ENCODE data around the gene ADM5. TPM values are rescaled to one million over a fixed set of nuclear protein-coding genes. Genes with fewer than 3 reads are reported as not detected.
A peak's percentile ranks its signal among the peaks of the same experiment; 100 is the strongest.

The ADM5 gene
- total RNA-seq, 1 experiment from 2014 or later = 9.2 TPM

DNA sequence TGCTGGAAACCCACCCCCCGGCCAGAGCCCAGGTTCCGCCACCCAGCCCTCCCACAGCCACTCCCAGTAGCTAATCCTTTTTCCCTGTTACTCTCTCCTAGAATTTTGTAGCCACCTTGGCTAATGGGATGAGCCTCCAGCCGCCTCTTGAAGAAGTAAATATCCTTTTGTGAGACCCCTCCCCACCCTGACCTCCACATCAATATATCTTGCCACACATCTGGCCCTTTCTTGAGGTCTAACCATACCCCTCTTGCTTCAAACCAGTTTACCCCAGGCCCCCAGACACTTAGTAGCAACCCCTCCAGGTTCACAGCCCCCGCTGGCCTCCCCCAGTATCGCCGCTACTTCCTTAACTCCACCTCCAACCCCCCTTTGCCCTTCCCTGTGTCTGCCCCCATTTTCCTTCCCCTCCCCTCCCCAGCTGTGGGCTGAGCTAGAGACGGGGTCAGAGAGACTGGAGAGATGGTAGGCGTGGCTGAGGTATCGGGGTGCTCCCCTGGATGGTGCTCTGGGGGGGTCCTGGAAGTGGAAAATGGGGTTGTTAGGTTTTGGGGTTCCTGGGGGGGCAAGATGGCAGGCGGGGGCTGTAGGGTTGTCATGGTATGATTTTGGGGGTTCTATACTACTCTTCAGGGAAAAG, 9.5 kb upstream of the ADM5 start:
- no peak for DNase-seq (ENCODE audit: low spot score)

DNA sequence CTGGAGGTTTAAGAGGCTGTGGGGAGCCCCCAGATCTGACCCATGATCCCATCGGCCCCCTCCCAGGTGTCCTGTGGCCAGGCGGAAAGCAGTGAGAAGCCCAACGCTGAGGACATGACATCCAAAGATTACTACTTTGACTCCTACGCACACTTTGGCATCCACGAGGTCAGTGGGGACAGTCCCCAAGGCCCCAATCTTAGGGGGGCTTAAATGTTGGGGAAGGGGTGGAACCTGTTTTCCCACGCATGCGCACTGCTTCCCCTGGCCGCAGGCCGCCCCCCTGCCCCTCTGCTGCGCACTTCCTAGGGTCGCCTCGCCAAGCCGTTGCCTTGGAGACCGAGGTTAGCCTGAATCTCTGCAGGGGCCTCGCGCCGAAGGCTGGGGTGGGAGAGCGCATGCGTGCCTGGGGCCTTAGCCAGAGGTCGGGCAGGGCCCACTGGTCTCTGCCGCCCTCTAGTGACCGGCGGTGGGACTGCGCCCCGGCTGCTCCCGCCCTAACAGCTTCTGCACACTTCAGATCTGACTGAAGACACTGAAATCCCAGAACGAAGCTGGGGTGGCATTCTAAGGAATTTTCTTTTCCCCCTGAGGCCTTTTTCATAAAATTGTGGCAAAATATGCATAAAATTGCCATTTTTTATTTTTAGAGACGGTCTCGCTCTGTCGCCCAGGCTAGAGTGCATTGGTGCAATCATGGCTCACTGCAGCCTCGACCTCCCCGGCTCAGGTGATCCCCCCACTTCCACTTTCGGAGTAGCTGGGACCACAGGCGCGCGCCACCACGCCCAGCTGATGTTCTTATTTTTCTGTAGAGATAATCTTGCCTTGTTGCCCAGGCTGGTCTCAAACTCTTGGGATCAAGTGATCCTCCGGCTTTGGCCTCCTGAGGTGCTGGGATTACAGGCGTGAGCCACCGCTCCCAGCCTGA, 8.7 kb upstream of the ADM5 start:
- peak; percentile 99 for DNase-seq (ENCODE audit: low spot score)

DNA sequence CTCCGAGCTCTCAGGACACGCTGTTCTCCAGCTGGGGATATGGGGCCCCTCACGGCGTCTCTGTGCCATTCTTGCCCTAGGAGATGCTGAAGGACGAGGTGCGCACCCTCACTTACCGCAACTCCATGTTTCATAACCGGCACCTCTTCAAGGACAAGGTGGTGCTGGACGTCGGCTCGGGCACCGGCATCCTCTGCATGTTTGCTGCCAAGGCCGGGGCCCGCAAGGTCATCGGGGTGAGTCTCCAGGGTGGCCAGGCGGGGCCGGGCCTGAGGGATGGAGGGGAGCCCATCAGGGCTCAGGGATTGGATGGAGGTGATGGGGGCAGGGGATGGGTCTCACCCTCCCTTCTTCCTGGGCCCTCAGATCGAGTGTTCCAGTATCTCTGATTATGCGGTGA, 7.6 kb upstream of the ADM5 start:
- no peak for DNase-seq (ENCODE audit: low spot score)

DNA sequence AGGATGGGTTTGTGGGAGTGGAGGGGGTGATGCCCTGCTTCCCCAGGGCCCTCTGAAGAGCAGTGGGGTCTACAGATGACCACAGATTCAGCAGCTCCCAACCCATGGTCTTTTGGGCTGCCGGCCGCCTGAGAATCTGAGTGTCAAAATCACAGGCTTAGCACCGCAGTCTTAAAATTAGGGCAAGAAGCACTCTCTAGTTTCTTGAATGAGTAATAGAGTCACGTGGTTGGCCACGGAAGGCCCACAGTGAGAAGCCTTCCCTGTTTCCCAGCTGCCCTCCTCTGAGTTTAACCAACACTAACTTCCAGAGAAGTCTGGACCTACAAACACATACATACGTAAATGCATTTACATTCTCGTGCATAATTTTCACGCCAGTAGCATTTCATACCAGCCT, 7.1 kb upstream of the ADM5 start:
- no peak for DNase-seq (ENCODE audit: low spot score)

DNA sequence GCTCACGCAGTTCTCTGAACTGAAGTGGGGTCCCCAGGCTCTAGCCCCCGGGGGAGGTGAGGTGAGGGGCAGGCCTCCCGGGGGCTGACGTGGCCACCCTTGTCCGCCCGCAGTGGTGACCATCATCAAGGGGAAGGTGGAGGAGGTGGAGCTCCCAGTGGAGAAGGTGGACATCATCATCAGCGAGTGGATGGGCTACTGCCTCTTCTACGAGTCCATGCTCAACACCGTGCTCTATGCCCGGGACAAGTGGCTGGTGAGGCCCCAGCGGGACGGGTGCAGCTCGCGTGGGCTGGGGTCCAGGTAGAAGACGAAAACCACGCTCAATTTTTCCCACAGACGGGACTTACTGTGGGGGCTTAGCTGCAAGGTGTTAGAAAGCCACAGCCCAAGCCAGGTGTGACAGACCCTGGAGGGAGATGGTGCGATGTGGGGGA, 5.6 kb upstream of the ADM5 start:
- DNase-seq (ENCODE audit: low spot score) = no peak

DNA sequence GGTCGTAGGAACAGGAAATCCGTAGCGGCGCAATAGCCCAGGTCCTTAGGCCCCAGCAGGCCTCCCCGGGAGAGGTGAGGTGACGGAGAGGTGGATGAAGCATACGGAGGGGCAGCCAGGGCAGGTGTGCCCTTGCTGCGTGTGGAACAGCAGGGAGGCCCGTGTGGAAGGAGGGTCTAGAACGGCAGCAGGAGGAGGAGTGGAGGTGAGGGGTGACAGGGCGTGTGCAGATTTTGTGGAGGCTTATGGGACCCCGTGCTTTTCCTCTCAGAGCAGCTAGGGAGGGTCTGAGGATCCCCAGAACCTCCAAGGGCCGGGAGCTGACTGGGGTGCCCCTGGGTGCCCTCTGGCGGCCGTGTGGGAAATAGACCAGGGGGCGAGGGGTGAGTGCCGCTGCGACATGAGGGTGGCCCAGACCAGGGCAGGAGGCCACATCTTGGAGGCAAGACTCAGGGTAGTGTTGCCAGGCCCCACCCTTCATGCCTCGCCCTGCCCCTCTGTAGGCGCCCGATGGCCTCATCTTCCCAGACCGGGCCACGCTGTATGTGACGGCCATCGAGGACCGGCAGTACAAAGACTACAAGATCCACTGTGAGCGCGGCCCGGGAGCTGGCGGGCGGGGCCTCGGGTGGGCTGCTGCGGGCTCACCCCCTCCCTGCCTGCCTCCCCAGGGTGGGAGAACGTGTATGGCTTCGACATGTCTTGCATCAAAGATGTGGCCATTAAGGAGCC, 5.0 kb upstream of the ADM5 start:
- peak; percentile 48 for DNase-seq (ENCODE audit: low spot score)

DNA sequence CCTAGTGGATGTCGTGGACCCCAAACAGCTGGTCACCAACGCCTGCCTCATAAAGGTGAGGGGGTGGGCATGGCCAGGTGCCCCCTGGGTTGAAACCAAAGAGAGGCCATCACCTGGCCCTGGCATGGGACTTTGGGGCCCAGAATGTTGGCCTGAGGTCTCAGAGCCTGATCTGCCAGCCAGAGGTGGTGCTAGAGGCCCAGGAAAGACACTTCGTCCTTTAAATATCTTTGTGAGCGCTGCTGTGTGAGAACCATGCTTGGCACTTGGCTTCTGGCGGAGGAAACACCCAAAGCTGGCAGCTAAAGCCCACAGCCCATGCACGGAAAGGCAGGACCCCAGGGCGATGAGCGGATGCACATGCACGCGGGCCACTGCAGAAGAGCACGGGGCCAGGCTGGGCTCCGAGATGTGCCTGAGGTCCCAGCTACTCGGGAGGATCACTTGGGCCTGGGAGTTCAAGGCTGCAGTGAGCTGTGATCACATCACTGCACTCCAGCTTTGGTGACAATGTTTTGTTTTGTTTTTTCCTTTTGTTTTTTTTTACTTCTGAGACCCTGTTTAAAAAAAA, 4.3 kb upstream of the ADM5 start:
- DNase-seq (ENCODE audit: low spot score) = no peak

DNA sequence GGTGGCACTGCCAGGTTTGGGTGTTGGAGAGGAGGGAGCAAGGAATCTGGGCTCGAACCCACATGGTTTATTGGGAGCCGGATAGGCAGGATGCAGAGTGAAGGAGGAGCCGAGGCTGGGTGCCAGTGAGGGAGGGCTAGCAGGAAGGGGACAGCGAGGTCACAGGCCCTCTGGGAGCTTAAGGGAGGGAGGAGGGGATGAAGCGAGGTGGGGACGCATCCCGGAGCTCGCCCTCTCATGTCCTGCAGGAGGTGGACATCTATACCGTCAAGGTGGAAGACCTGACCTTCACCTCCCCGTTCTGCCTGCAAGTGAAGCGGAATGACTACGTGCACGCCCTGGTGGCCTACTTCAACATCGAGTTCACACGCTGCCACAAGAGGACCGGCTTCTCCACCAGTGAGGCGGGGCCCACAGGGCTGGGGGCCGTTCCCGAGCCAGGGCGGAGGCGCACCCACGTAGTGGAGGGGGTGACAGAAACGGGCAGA, 3.5 kb upstream of the ADM5 start:
- DNase-seq (ENCODE audit: low spot score) = no peak

DNA sequence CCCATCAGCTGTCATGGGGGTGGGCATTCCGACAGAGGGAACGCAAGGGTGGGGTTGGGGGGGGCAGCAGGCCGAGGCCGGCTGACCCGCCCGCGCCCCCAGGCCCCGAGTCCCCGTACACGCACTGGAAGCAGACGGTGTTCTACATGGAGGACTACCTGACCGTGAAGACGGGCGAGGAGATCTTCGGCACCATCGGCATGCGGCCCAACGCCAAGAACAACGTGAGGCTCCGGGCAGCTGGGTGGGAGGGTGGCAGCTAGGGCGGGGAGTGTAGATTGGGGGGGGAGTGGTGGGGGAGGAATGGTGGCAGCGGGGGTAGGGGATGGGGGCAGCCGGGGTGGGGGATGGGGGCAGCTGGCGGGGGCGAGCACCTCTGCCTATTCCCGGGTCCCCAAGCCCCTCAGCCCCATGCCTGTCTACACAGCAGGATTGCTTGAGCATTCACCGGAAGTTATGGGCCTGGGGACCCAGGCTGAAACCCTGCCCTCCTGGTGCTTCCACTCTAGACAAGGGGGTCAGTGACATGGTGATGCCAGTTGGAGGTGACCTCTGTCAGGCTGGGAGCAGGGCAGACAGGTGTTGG, 2.8 kb upstream of the ADM5 start:
- DNase-seq (ENCODE audit: low spot score) = no peak

DNA sequence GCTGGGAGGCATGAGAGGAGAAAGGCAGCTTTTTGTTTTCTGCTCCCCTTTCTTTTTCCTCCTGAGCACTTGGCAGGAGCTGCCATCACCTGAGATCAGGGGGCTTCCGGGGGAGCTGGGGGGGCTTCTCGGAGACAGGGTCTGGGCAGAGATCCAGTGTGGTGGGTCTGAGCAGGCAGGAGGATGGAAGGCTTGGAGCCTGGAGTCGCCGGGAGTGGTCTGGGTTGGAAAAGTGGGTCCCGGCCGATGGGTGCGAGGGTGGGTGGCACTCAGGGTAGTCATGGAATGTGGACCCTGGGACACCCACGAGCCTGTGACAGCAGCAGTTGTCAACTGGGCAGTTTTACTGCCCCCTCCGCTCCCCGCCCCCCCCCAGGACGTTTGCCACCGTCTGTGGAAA, 2.2 kb upstream of the ADM5 start:
- no peak for DNase-seq (ENCODE audit: low spot score)

DNA sequence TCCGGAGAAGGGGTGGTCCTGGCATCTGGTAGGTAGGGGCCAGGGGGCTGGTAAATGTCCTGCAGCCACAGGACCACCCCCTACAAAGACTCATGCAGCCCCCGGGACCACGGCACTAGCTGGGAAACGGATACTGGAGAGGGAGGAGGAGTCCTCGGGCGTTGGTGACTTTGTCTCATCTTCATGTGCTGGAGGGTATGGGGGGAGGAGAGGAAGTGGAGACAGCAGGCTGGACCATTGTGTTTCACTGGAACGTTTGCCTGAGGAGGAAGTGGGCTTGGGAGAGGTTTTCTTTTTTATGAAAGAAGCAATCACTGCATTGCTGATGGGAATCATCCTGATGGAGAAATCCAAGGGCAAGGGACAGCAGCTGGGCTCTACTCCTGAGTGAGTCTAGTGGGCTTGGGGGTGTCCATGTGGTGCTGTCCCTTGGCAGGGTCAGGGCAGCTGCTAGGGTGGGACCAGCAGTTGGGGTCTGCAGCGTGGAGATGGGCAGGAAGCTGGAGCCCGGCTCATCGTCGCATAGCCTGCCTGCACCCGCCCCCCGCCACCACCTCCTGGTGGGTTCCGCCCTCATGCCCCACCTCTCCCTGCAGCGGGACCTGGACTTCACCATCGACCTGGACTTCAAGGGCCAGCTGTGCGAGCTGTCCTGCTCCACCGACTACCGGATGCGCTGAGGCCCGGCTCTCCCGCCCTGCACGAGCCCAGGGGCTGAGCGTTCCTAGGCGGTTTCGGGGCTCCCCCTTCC, 1.7 kb upstream of the ADM5 start:
- DNase-seq (ENCODE audit: low spot score) = no peak

DNA sequence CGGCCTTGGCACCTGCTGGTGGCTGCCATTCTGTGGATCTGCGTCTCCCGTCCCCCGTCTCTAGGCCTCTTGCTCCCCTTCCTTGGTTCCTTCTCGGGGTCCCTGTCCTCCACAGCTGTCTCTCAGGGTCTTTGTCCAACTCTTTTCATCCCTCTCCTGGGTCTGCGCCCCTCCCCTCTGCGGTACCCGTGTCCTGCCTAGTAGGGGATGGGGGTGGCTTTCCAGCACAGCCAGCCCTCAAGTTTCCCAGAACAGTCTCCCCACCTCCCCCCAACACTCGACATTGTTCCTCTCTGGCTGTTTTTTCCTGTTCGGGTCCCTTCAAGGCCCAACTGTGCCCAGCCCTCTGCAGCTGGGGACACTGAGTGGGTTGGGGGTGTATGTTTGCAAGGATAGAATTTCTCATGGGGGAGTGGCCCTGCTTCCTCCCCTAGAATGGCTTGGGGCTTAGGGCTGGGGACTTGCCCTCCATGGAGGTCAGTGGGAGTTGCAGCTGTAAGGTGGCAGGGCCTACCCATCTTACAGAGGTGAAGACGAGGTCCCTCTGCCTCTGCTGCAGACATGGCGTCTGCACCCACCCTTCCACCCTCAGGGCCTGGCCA, 762 bp upstream of the ADM5 start:
- DNase-seq (ENCODE audit: low spot score) = peak; percentile 28

DNA sequence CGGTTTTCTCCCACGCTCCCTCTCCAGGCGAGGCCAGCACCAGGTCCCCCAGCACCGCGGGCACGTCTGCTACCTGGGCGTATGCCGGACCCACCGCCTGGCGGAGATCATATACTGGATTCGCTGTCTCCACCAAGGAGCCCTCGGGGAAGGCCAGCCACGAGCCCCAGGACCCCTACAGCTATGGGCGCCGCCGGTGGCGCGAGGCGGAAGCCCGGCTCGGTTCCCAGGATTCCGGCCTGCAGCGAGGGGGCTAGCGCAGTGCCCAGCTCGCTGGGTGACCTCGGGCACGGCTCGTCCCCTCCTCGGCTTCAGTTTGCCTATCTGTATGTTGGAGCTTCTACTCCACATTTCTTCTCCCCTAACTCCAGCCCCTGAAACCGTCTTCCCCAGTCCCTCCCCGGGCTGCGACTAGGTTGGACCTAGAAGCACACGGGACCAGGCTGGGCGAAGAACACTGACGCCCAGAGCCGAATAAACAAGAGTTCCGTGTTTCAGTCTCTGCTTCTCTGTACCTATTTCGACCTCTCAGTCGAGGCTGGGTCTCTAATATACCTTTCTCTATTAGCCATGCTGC, 773 bp downstream of the ADM5 start:
- DNase-seq (ENCODE audit: low spot score) = no peak

DNA sequence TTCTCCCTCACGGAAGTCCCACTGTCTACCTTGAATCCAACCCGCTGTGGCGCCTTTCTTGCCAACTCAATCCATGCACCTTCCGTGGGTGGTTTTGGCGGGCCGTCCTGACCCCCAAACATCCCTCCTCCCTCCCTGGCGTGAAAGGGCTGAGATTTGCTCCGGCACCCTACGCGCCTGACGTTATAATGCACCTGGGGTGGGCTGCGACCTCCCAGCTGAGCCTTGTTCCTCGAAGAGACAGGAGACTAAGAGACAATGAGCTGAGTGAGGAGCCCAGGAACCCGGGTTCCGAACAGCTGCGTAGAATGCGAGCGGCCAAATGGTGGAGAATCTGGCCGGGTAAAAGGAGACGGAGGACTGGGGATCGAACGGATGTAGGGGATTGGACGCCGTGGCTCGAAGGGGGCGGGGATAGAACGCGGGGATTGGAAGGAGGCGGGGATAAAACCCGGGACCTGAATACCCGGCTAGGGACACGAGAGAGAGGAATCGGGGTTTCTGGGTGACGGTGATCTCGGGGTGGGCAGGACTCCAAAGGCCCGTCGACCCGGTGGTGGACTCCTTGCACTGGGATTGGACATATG, 1.4 kb downstream of the ADM5 start, which contains the start of gene CPT1C:
Gene CPT1C (plus strand): TSS at position 461 of the 587 bp plus-strand sequence. CDS start 1,137 bp downstream, outside the sequence.
- peak; percentile 69 for DNase-seq (ENCODE audit: low spot score)

DNA sequence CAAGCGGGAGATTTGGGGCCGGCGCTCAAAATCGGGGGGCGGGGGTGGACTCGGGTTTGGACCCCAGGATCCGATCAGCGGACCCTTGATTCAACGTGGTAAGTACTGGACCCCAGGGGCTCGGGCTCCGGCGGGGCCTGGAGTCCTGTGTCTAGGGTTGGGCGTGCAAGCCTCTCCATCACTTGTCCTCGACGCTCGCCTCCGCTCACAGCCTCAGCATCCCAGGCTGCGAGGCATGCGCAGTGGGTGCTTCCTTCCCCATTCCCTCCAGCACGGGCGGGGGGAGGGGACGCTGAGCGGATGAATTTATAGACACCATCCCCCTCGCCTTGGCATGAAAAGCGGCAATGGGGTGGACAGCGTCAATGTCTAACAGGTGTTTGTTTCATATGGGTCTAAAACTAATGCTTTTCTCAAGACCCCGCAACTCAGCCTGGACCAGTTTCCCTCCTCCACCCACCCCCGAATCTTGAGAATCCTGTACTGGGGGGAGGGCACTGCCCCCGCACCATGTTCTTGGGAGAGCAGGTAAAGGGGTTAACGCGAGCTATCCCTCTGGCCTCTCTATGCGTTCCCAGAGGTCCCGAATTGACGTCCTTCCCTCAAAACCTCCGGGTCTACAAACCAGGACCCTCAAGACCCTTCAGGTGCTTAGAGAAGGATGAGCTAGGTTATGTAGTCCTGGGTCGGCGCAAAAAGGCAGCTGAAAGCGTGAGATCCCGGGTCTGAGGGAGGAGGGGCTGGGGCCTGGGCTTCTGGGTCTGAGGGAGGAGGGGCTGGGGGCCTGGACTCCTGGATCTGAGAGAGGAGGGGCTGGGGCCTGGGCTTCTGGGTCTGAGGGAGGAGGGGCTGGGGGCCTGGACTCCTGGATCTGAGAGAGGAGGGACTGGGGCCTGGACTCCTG, 2.1 kb downstream of the ADM5 start:
- DNase-seq (ENCODE audit: low spot score) = no peak

DNA sequence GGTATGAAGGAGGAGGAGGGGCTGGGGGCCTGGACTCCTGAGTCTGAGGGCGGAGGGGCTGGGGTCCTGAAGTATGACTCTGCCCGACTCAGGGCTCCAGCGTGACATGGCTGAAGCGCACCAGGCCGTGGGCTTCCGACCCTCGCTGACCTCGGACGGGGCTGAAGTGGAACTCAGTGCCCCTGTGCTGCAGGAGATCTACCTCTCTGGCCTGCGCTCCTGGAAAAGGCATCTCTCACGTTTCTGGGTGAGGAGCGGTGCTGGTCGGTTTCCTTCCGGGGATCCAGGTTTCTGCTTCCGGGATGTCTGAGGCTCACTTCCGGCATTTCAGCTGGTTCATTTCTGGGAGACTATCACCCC, 2.7 kb downstream of the ADM5 start:
- DNase-seq (ENCODE audit: low spot score) = no peak

DNA sequence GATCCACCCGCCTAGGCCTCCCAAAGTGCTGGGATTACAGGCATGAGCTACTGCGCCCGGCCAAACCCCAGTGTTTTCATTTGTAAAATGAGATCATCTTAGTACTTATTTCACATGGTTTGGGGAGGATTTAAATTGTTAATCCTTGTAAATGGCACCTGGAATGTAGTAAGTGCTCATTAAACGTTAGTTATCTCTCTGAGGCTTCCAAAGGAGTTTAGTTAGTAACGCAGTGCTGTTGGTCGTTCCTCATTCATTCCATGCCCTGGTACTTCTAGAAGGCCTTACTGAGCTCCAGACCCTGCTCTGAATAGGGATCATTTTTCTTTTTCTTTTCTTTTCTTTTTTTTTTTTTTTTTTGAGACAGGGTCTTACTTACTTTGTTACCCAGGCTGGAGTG, 6.7 kb downstream of the ADM5 start:
- DNase-seq (ENCODE audit: low spot score) = no peak

DNA sequence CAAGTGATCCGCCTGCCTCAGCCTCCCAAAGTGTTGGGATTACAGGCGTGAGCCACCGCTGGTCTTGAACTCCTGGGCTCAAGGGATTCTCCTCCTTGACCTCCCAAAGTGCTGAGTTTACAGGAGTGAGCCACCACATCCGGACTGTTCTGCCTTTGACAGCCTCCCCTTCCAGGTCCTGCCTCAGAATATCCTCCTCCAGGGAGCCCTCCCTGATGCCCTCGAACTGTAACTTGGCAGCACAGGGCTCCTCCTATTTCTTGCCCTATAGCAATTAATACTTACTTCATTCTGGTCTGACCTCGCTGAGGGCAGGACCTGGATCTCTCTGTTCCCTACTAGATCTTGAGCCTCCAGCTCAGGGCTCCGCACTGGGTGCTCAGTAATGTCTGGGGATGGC, 7.5 kb downstream of the ADM5 start:
- no peak for DNase-seq (ENCODE audit: low spot score)

Data from HT-29 (cell line).